Activated CD8-positive, alpha-beta memory T cell treated with anti-CD3 and anti-CD28 coated beads, Interleukin-2, amount 50 U/mL, for 4 hours (primary cell): Measurements from ENCODE around the gene TCTN1.
"Not testable (repeated sequence)": the region's sequence is repeated elsewhere in the genome, so short reads cannot be mapped to it uniquely, and the experiment has no call there.

ENCODE experiments used
- DNase-seq: peaks from one replicate; pipeline ENCODE4 v3.0.0-alpha.2; 2020

Gene TCTN1

DNA sequence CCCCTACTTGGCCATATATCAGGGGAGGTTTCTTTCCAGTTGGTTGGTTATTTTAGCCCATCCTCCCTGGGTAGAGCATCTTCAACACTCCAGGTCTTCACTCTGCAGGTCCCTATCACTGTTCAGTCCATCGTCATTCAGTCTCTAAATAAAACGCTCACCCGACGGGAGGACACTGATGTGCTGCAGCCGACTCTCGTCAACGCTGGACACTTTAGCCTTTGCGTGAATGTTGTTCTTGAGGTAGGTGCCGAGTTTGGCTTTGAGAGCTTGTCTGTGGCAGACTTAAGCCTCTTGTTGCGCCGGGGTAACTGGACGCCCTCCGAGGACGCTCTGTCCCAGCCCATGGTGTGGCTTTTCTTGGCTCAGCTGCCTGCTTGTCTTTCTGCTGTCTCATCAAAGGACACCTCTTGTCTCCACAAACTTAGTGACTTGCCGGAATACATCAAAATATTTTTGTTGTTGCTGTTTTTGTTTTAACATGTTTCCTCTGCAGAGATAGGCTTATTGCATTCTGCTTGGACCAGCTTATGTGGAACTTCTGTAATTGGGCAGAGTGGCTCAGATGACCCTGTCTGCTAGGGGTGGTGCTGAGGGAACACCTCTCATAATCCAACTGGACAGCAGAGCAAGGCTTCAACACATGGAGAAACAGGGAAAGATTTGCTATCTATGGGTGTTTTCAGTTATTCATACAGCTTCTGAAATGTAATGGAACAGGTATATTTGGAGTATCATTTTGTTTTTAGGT, 26.5 kb downstream of the TCTN1 start:
- DNase-seq: no peak

DNA sequence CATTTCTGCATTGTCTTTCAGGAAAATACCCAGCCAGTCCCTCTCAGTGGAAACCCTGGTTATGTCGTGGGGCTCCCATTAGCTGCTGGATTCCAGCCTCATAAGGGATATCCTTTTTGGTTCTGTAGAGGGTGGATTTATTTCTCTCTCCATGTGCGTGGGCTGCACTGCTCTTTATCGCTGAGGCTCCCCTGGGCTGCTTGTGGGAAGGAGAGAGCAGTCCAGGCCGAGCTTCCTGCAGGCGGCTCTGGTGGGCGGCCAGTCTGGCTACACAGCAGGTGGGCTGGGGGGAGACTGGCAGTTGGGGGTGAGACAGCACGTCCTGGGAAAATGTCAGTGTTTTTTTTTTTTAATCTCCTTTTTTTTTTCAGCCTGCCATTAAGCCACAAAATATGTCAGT, 27.6 kb downstream of the TCTN1 start:
- no peak for DNase-seq

GRCh38 chr12:110647631-110648040, 33.7 kb downstream of the TCTN1 start:
- DNase-seq: no peak

DNA sequence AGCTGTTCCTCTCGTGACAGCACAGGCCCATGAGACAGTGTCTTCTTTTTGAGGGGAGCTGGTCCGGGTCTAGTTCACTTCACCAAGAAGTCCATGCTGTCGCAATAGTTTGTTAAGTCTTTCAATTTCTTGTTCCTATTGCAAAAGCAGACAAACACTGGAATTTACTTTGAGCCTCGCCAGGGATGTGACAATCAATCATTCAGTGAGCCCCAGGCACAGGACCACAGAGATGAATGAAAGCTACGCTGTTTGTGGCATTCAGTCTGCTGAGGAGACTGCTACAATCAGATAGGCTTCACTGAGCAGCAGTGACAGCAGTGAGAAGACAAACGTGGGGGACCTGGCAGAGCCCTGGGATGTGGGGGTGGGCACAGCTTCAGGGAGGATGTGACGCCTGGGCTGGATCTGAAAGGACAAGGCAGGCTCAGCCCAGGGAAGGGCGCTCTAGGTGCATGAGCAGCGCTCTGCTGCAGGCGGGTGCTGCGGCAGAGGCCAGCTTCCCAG, 35.5 kb downstream of the TCTN1 start:
- DNase-seq: no peak

DNA sequence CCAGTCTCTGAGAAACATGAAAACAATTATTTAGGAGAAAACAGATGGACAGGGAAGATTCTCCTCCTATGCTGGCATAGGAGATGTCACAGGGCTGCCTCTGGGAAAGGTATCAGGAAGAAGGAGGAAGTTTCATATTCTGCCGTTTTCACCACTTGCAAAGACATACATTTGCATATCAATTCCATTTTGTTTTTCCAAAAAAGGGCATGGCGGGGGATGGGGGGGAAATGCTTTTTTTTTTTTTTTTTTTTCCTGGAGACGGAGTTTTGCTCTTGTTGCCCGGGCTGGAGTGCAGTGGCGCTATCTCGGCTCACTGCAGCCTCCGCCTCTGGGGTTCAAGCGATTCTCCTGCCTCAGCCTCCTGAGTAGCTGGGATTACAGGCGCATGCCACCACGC, 40.3 kb downstream of the TCTN1 start:
- not testable (repeated sequence) for DNase-seq

DNA sequence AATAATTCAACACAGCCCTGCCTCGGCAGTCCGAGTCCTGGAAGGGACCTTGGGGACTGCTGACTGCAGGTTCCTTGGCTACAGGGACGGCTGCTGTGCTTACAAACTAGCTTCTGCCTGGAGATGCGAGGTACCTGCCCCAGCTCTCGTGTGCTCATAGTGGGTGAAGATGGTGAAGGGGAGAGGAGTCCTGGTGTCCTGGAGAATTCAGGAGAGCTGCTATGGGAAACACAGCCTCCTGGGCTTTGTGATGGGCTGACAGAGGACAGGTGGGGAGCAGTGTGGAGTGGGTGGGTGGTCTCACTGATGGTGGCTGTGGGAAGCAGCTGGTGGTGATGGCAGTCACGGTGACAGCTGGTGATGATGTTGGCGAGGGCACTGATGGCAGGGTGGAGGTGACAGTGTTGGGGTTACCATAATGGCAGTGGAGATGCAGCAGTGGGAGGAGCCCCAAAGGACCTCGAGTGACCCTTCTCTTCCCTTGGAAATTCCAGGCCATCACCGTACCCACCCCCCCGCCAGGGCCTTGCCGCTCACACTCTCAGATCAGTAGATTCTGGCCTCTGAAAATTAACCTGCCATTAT, 42.2 kb downstream of the TCTN1 start:
- DNase-seq: no peak

DNA sequence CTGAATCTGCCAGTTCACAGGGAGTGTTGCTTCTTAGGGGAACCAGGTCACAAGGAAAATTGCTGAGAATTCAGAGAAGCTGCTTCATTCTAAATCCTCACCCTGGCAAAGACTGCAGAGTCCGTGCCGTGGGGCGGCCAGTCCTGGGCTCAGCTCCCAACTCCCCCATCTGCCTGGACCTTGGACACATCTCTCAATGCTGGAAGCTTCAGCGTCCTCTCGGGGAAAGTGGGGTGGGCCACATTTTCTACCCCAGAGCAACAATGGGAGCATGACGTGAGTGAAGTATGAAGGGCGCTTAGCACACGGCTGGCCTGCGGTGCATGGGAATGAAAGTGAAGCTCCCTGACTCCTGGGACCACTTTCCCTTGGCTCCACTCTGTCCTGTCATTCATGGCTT, 43.8 kb downstream of the TCTN1 start:
- no peak for DNase-seq

GRCh38 chr12:110658242-110658641, 44.3 kb downstream of the TCTN1 start:
- no peak for DNase-seq

- DNase-seq: no peak
Measured at GRCh38 chr12:110658878-110659277, 44.9 kb downstream of the TCTN1 start.

- peak; percentile 48 for DNase-seq
Measured at GRCh38 chr12:110661337-110661972, 47.5 kb downstream of the TCTN1 start.

GRCh38 chr12:110666892-110667291, 53.0 kb downstream of the TCTN1 start:
- DNase-seq: no peak

GRCh38 chr12:110667671-110668070, 53.7 kb downstream of the TCTN1 start:
- DNase-seq: no peak

DNA sequence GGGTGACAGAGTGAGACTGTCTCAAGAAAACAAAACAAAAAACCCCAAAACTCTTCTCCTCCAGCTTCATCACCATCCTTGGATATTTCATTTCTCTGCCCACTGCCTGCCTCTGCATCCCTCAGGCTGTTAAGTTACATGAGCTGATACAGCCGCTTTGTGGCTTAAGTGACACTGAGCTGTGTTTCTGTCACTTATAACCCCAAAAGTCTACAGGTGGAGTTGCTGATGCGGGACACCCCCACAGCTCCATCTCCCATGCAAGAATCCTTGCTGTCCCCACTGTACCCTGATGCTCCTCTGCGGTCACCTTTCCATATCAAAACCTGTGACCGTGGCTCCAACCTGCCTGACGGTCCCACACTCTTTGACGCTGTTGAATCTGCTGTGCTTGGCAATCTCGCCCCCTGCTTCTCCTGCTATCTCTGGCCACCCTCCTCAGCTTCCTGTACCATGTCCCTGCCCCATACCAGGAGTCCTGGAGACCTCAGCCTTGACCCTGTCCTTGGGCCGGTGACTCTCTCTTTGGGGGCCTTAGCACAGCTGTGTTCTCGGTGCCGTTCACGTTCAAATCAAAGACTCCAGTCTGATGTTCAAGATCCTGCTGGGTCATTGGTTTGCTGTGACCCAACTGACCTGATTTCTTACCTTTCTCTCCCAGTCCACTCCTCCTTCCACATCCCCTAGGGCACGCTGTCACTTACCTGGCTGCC, 54.7 kb downstream of the TCTN1 start:
- DNase-seq: no peak

- no peak for DNase-seq
Measured at GRCh38 chr12:110669193-110669502, 55.2 kb downstream of the TCTN1 start.

DNA sequence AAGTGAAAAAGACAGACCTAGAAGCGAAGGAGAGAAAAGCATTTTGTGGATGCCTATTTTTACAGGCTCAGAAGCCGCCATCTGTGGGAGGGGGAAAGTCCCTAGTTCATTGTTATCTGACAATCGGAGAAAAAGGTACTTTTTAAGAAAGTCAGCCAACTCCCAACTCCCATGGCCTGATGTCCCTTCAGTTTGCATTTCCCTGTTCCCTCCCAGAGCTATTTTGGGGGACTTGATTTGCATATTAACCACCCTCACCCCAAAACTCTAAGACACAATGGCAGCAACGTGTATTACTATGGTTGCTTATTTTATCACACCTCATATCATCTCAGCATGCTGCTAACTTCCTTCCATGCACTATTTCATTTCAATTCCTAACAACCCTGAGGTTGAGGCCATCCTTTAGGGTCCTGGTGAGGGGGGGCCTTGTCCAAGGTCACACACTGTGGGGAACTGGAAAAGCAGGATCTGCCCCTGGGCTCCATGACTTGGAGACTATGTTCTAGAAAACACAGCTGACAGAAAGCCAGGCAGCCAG, 56.3 kb downstream of the TCTN1 start:
- DNase-seq: peak; percentile 32

- no peak for DNase-seq
Measured at GRCh38 chr12:110676171-110676570, 62.2 kb downstream of the TCTN1 start.

DNA sequence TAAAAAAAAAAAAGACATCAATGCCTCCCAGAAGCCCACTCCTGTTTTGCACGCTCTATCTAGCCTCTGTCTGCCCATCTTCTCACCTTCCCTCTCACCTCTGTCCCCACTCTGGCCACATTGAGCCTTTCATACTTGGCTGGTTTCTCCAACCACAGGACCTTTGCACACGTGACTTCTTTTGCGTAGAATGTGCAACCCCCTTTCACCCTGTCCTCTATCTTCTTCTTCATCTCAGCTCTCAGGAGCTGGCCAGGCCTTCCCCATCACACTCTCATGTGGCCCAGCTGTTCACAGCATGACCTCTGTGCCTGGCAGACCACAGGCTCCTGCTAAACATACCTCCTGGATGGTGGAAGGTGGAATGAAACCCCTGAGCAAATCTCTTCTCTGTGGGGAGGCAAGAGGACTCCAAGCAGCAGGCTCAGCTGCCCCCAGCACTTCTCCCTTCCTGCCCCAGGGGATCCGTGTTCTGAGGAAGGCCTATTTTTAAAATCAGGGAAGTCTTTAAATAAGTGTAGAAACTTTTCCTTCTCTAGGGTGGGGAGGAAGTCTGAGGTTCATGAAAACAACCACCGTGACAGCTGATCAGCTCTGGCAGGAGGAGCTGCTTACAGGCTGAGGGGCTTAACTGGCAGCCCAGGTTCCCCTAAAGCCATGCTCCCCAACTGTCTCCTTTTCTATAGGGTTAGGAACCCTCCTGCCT, 63.4 kb downstream of the TCTN1 start:
- DNase-seq: no peak

- DNase-seq: no peak
Measured at GRCh38 chr12:110677982-110678381, 64.1 kb downstream of the TCTN1 start.

- no peak for DNase-seq
Measured at GRCh38 chr12:110679201-110679600, 65.3 kb downstream of the TCTN1 start.

GRCh38 chr12:110680032-110680431, 66.1 kb downstream of the TCTN1 start:
- no peak for DNase-seq

DNA sequence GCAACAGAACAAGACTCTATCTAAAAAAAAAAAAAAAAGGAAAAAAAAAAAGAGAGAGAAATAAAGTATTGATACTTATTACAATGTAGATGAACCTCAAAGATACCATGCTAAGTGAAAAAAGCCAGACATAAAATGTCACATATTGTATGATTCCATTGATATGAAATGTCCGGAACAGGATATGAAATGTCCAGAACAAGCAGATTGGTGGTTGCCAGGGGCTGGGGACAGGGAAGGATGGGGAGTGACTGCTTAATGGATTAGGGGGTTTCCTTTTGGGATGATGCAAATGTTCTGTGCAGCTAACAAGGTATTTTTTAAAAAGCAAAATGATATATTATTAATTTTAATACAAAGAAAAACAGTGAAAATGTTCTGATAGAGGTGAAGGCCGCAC, 70.0 kb downstream of the TCTN1 start:
- no peak for DNase-seq

DNA sequence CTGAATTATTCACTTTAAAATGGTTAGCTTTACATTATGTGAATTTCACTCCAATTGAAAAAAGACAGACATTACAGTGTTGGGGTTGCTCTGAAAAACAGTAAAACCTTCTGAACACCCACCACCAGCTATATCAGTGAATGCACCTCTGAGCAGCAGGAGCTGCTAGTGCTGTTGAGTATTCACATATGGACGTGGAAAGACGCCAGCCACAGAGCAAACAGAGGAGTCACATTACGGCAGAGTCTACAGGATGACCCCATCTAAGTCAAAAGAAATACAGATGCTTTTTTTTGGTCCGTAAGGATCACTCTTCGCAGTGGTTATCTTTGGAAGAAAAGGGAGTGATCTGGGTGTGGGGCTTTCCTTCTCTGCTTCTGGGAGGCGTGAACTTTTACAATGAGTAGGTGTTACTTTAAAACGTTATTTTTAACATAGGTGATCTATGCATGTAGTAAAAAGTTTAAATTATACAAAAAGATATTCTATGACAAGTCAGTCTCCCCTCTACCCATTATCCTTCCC, 70.4 kb downstream of the TCTN1 start:
- DNase-seq: no peak
